Small intestine (tissue), 4 donors: ENCODE results near the gene HDDC3. TPM values are rescaled to one million over a fixed set of nuclear protein-coding genes. Genes with fewer than 3 reads are reported as not detected.

Experiments
- polyA plus RNA-seq, 4 donors: library from polyadenylated mRNA; stranded (reverse) in 3 of 4; unstranded in 1 of 4; fragments of 200-250 nt in 3 of 4; fragments of 120-200 nt in 1 of 4; gene quantifications; one replicate each; pipeline versions ENCODE4 v1.2.1 to v1.2.3, GENCODE V29; 2013
- donor health status: healthy with polysubstance abuse.
- donor health status: Bipolar disorder and iron deficiency.
- donor health status: healthy.

Gene HDDC3
- polyA plus RNA-seq, 4 donors, result 21.1 to 33.0 (median 27.2) TPM

Other genes starting within 250 kb of the HDDC3 start
- gene BLM, start 215.2 kb downstream of the HDDC3 start, polyA plus RNA-seq, result 1 to 10 TPM; 1.6 to 4.8 (median 3.3) TPM
- 100 to 1,000 TPM in 1 of 4 donors, 10 to 100 TPM in 3; 22.8 to 112 (median 38.5) TPM for gene FURIN, start 64.0 kb downstream of the HDDC3 start, polyA plus RNA-seq
- gene FES, start 48.0 kb downstream of the HDDC3 start, polyA plus RNA-seq, result 10 to 100 TPM in 2 of 4 donors, 1 to 10 TPM in 1, under 1 TPM in 1; 0.89 to 18.4 (median 10.9) TPM
- 10 to 100 TPM; 15.1 to 35.1 (median 22.7) TPM for gene MAN2A2, start 29.2 kb downstream of the HDDC3 start, polyA plus RNA-seq
- 10 to 100 TPM; 37.7 to 65.1 (median 48.8) TPM for gene UNC45A, start 2.7 kb upstream of the HDDC3 start, polyA plus RNA-seq
- gene RCCD1, start 22.3 kb upstream of the HDDC3 start, polyA plus RNA-seq, result 10 to 100 TPM in 2 of 4 donors, 1 to 10 TPM in 2; 4.9 to 20.9 (median 9.7) TPM
- 10 to 100 TPM in 3 of 4 donors, 1 to 10 TPM in 1; 5.4 to 55.4 (median 22.1) TPM for gene PRC1, start 62.0 kb upstream of the HDDC3 start, polyA plus RNA-seq
- 10 to 100 TPM; 10.7 to 18.6 (median 16.5) TPM for gene VPS33B, start 90.0 kb upstream of the HDDC3 start, polyA plus RNA-seq
- gene SV2B, start 167.7 kb upstream of the HDDC3 start, polyA plus RNA-seq, result 1 to 10 TPM in 1 of 4 donors, under 1 TPM in 1, not detected in 2; 0.25 to 2.0 TPM